ENCODE measurements around the gene LRRC45. TPM values are rescaled to one million over a fixed set of nuclear protein-coding genes. Genes with fewer than 3 reads are reported as not detected.

LRRC45 gene
- total and polyA plus RNA-seq, 2 experiments from 2014 or later = 16.1 to 40.7 TPM

DNA sequence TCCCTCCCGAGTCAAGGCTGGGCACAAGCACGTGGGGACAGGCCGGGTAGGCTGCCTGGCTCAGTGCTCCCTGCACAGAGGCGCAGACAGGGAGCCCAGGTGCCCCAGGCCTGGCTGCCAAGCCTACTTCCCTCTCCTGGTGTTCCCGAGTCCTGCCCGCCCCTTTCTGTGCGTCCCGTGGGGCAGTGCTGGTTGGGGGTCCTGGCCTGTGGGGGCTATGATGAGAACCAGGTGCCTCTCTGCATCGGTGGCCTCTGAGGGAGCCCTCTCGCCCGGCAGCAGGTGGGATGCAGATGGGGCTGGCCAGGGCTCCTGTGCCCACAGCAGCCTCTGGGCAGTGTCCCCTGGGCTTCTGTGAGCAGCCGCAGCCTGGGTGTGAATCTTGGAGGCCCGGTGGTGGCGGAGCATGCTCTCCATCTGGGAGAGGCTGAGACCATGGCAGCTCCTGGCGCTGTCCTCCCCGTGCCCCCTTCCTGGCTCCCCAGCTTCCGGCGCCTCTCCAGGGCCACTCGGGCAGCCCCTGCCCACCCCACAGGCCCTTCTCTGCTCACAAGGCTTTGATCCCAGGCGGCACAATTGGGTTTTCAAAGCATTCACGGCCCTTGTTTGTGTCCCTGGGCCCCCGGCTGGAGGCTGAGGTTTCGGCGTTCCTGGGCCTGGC lies 7.7 kb upstream of the LRRC45 start (continued):
- TF ChIP-seq CTCF (conservative IDR thresholded peaks at IDR 0.05; ENCODE audit: low read depth in 2 of 2) (no peak), NANOG (IDR thresholded peaks at IDR 0.05; ENCODE audit: borderline replicate concordance) (no peak), JUNB (IDR thresholded peaks at IDR 0.05; ENCODE audit: unreplicated experiment) (no peak), ZNF331 (CRISPR knock-in tag; IDR thresholded peaks at IDR 0.05; ENCODE audit: low read depth) (no peak)
- TF ChIP-seq, protein P1, sequence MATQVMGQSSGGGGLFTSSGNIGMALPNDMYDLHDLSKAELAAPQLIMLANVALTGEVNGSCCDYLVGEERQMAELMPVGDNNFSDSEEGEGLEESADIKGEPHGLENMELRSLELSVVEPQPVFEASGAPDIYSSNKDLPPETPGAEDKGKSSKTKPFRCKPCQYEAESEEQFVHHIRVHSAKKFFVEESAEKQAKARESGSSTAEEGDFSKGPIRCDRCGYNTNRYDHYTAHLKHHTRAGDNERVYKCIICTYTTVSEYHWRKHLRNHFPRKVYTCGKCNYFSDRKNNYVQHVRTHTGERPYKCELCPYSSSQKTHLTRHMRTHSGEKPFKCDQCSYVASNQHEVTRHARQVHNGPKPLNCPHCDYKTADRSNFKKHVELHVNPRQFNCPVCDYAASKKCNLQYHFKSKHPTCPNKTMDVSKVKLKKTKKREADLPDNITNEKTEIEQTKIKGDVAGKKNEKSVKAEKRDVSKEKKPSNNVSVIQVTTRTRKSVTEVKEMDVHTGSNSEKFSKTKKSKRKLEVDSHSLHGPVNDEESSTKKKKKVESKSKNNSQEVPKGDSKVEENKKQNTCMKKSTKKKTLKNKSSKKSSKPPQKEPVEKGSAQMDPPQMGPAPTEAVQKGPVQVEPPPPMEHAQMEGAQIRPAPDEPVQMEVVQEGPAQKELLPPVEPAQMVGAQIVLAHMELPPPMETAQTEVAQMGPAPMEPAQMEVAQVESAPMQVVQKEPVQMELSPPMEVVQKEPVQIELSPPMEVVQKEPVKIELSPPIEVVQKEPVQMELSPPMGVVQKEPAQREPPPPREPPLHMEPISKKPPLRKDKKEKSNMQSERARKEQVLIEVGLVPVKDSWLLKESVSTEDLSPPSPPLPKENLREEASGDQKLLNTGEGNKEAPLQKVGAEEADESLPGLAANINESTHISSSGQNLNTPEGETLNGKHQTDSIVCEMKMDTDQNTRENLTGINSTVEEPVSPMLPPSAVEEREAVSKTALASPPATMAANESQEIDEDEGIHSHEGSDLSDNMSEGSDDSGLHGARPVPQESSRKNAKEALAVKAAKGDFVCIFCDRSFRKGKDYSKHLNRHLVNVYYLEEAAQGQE (IDR thresholded peaks at IDR 0.05; ENCODE audit: unreplicated experiment) = no peak

DNA sequence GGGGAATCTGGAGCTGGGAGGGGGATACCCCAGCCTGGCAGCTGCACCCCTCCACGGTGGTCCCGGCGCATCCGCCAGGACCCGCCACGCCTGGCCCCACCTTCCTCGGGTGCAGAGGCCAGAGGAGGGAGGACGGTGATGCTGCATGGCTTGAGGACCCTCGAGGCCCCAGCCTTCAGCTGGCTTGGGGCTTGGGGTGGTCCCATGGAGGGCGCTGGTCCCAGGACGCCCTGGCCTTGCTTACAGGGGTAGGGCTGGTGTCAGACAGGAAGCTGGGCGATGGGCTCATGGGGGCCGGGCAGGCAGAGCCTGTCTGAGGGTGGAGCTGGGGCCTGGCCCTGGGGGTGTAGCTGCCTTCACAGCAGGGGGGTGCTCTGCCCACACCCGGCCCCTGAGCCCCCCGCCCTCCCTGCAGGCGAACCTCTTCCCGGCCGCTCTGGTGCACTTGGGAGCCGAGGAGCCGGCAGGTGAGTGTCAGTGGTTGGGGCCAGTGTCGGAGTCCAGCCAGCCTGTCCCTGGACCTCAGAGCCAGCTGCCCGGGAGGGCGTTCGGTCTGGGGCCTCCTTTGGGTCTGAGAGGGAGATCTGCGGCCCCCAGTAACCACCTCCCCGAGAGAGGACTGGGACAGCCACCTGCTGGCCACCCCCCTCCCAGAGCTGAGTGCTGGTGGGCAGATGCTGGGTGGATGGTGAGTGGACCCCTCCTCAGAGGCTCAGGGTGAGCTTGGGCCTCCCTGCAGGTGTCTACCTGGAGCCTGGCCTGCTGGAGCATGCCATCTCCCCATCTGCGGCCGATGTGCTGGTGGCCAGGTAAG lies 6.8 kb upstream of the LRRC45 start:
- Histone ChIP-seq H3K4me1 (ENCODE audit: insufficient read depth) (peaks cover 1% of the 10 kb centered on the region; the same call in 1 of the 2 replicates), H3F3A (replicated peaks; ENCODE audit: low read depth) (0 out of 2 replicates have a peak, but pooled peaks cover 8% of the 10 kb centered on the region), H3K27me3 (ENCODE audit: insufficient read depth) (no peaks in the 10 kb centered on the region), H2AFZ (no peak overlapping the region), H3K79me2 (replicated peaks; ENCODE audit: insufficient read depth) (peaks cover 3% of the 10 kb centered on the region; the same call in 1 of the 2 replicates), H4K20me1 (replicated peaks; ENCODE audit: insufficient read depth) (peaks cover under 1% of the 10 kb centered on the region), H3K36me3 (ENCODE audit: insufficient read depth) (no peaks in the 10 kb centered on the region), H3K4me3 (no peak overlapping the region), H3K27ac (ENCODE audit: low read depth) (no peak overlapping the region), H3K4me2 (no peak overlapping the region), H3K9me2 (ENCODE audit: insufficient read depth) (no peaks in the 10 kb centered on the region)
- Mint-ChIP-seq H3K36me3 (ENCODE audit: low read depth) (peaks cover 6% of the 10 kb centered on the region; the same call in 1 of the 3 replicates), H3K27ac (no peak overlapping the region), H3K4me3 (no peak overlapping the region), H3K27me3 (ENCODE audit: insufficient read depth, low read depth, poor library complexity) (peaks cover 10% of the 10 kb centered on the region), H3K4me1 (no peaks in the 10 kb centered on the region), H3K9me3 (no peaks in the 10 kb centered on the region)
- TF ChIP-seq, protein P1 (IDR thresholded peaks at IDR 0.05; ENCODE audit: unreplicated experiment) = no peak
- TF ChIP-seq CTCF (conservative IDR thresholded peaks at IDR 0.05; ENCODE audit: low read depth in 2 of 2) = no peak
- TF ChIP-seq POLR2AphosphoS5 (IDR thresholded peaks at IDR 0.05; ENCODE audit: low read depth) = no peak
- no peak for TF ChIP-seq NANOG (IDR thresholded peaks at IDR 0.05; ENCODE audit: borderline replicate concordance)
- TF ChIP-seq ZNF114 (CRISPR knock-in tag; IDR thresholded peaks at IDR 0.05) = no peak
- no peak for TF ChIP-seq EZH2 (IDR thresholded peaks at IDR 0.05; ENCODE audit: low read depth, unreplicated experiment)
- TF ChIP-seq ZNF331 (CRISPR knock-in tag; IDR thresholded peaks at IDR 0.05; ENCODE audit: low read depth) = no peak
- no peak for TF ChIP-seq EZH2phosphoT487 (IDR thresholded peaks at IDR 0.05; ENCODE audit: unreplicated experiment)
- TF ChIP-seq JUNB (IDR thresholded peaks at IDR 0.05; ENCODE audit: unreplicated experiment) = no peak
- DNase-seq (ENCODE audit: low spot score) = no peak
- no peak for ATAC-seq
